ENCODE results near the gene APBB1.

Gene APBB1

GRCh38 chr11:6411594-6412031 lies 7.3 kb downstream of the APBB1 start:
- TF ChIP-seq FOXM1 (IDR thresholded peaks at IDR 0.05; ENCODE audit: borderline replicate concordance, low read depth) (no peak), CEBPB (IDR thresholded peaks at IDR 0.05) (no peak)

GRCh38 chr11:6410695-6411430 lies 8.0 kb downstream of the APBB1 start:
- TF ChIP-seq YY1 (IDR thresholded peaks at IDR 0.05; ENCODE audit: low read depth) (no peak), EGR1 (IDR thresholded peaks at IDR 0.05) (no peak), RAD21 (IDR thresholded peaks at IDR 0.05; ENCODE audit: low read depth) (no peak), TCF12 (IDR thresholded peaks at IDR 0.05; ENCODE audit: low read depth) (no peak), ZBTB7A (IDR thresholded peaks at IDR 0.05; ENCODE audit: low read depth) (no peak), CREB1 (IDR thresholded peaks at IDR 0.05; ENCODE audit: low read depth) (no peak), NFIC (IDR thresholded peaks at IDR 0.05) (no peak), REST (IDR thresholded peaks at IDR 0.05; ENCODE audit: low read depth) (no peak), FOXM1 (IDR thresholded peaks at IDR 0.05; ENCODE audit: borderline replicate concordance, low read depth) (no peak), EP300 (IDR thresholded peaks at IDR 0.05; ENCODE audit: borderline replicate concordance) (no peak), CEBPB (IDR thresholded peaks at IDR 0.05) (no peak), MAX (IDR thresholded peaks at IDR 0.05) (no peak), TEAD4 (IDR thresholded peaks at IDR 0.05) (no peak), TAF1 (IDR thresholded peaks at IDR 0.05; ENCODE audit: low read depth) (no peak)

- TF ChIP-seq EP300 (IDR thresholded peaks at IDR 0.05; ENCODE audit: borderline replicate concordance), result no peak
- no peak for TF ChIP-seq EGR1 (IDR thresholded peaks at IDR 0.05)
- no peak for TF ChIP-seq TEAD4 (IDR thresholded peaks at IDR 0.05)
- TF ChIP-seq RAD21 (IDR thresholded peaks at IDR 0.05; ENCODE audit: low read depth), result no peak
- no peak for TF ChIP-seq FOXM1 (IDR thresholded peaks at IDR 0.05; ENCODE audit: borderline replicate concordance, low read depth)
- no peak for TF ChIP-seq ZBTB7A (IDR thresholded peaks at IDR 0.05; ENCODE audit: low read depth)
- TF ChIP-seq YY1 (IDR thresholded peaks at IDR 0.05; ENCODE audit: low read depth), result no peak
- TF ChIP-seq USF1 (IDR thresholded peaks at IDR 0.05), result no peak
Observed at GRCh38 chr11:6406370-6406769, 12.5 kb downstream of the APBB1 start.

GRCh38 chr11:6405846-6406245 lies 13.0 kb downstream of the APBB1 start:
- TF ChIP-seq TAF1 (IDR thresholded peaks at IDR 0.05; ENCODE audit: low read depth), result no peak
- TF ChIP-seq REST (IDR thresholded peaks at IDR 0.05; ENCODE audit: low read depth), result no peak

GRCh38 chr11:6405052-6405667 lies 13.7 kb downstream of the APBB1 start:
- no peak for TF ChIP-seq TCF12 (IDR thresholded peaks at IDR 0.05; ENCODE audit: low read depth)
- TF ChIP-seq REST (IDR thresholded peaks at IDR 0.05; ENCODE audit: low read depth), result no peak
- no peak for TF ChIP-seq MAX (IDR thresholded peaks at IDR 0.05)
- no peak for TF ChIP-seq TAF1 (IDR thresholded peaks at IDR 0.05; ENCODE audit: low read depth)
- no peak for TF ChIP-seq NFIC (IDR thresholded peaks at IDR 0.05)
- no peak for TF ChIP-seq ZBTB7A (IDR thresholded peaks at IDR 0.05; ENCODE audit: low read depth)
- TF ChIP-seq USF1 (IDR thresholded peaks at IDR 0.05), result no peak
